Hematopoietic multipotent progenitor cell (in vitro differentiated cells): ENCODE measurements around the gene MAP2K2. TPM values are rescaled to one million over a fixed set of nuclear protein-coding genes. Genes with fewer than 3 reads are reported as not detected.
A peak's percentile ranks its signal among the peaks of the same experiment; 100 is the strongest.
"Not testable (repeated sequence)": the region's sequence is repeated elsewhere in the genome, so short reads cannot be mapped to it uniquely, and the experiment has no call there.

Experiments used
- DNase-seq, 3 donors: peaks; one replicate each; pipeline ENCODE4 v3.0.0-alpha.2; 2011 to 2015; ENCODE audit warnings: low read depth in 2 of 3, low spot score in 2 of 3
- total RNA-seq: library from RNA; depleted of rRNA; stranded (reverse); fragments of >200 nt; gene quantifications from one replicate; pipeline ENCODE4 v1.2.3, GENCODE V29; 2012

The MAP2K2 gene
- total RNA-seq, 1 donor, result 136 TPM

DNA sequence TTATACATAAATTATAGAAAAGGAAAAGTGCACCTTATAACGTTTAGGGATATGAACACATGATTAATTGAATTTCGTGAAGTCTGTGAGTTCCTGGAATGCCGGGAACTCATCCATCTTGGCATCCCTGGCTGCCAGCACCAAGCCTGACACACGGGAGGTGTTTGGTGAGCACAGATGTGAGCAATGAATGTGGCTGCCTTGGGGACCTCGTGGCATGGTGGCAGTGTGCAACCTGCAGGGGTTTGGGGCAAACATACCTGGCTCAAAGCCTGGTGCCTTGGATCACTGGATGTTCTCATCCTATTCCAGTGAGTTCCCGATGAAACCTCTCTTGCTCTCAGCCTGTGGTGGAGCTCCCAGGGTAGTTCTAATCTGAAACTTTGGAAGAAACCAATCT is 10.4 kb upstream of the MAP2K2 start:
- no peak for DNase-seq

DNA sequence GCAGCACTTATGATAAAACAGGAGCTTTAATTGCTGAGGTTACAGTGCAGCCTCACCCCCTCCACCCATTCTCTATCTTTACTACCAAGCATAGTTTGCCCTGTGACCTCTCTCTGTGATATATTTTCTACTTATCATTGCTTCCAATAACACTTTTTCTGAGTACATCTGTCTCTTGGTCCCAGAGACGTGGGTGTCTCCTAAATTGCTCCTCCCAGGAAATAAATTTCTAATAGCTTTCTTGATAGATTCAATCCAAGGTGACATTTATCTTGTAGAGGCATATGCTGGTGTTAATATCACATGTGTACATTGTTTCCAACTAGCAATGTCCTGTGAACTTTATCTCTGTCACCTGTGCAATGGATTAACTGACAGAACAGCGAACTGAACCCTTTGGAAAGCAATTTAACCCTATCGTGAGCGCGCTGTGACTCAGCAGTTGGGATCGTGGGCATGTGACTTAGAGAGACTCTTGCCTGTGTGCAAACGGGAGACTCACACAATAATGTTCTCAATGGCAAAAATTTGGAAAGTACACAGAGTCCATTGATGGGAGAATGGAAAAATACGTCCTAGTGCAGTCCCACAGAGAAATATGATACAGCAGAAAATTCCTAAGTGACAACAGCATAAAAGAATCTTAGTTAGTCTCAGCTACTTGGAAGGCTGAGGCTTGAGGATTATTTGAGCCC is 7.0 kb upstream of the MAP2K2 start:
- no peak for DNase-seq

DNA sequence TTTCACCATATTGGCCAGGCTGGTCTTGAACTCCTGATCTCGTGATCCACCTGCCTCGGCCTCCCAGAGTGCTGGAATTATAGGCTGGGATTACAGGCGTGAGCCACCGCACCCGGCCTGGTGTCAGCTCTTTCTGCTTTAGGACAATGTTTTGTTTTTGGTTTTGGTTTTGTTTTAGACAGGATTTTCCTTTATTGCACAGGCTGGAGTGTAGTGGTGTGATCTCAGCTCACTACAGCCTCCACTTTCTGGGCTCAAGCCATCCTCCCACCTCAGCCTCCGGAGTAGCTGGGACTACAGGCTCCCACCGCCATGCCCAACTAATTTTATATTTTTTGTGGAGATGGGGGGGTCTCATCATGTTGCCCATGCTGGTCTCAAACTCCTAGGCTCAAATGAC is 5.1 kb upstream of the MAP2K2 start:
- DNase-seq, result not testable (repeated sequence)

DNA sequence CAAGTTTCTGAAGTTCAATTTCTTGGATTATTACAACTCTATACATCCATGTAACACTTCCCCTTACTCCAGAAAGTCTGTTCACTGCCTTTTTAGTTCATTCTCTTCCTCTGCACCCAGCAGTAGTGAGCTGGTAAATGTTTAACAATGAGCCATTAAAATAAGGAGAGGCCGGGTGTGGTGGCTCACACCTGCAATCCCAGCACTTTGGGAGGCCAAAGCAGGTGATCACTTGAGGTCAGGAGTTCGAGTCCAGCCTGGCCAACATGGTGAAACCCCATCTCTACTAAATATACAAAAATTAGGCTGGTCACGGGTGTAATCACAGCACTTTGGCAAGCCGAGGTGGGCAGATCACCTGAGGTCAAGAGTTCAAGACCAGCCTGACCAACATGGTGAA is 3.4 kb upstream of the MAP2K2 start:
- DNase-seq, result not testable (repeated sequence)

DNA sequence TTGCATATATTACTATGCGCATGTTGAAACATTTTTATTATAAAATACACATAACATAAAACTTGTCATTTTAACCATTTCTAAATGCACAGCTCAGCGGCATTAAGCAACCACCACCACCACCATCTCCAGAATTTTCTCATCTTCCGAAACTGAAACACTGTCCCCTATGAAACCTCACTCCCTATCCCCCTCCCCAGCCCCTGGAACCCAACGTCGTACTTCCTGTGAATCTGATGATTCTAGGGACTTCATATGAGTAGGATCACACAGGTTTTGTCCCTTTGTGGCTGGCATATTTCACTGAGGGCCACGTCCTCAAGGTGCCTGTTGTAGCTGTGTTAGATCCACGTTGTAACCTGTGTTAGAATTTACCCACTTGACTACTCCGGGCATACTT is 716 bp upstream of the MAP2K2 start:
- DNase-seq, result no peak

DNA sequence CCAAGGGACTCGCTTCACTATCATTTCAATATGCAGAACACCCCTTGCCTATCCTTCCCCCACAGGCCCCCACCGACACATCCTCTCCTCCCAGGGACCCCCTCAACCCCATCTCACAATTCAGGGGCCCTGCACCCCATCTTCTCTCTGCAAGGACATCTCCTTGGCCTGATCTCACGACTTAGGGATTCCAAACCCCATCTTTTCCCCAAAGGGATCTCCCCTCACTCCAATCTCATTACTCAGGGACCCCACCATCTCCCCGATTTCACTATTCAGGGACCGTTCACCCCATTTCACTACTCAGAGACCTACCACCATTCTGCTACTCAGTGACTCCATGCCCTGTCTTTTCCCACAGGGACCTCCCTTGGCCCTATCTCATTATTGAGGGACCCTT is 1.4 kb downstream of the MAP2K2 start:
- DNase-seq, result no peak

DNA sequence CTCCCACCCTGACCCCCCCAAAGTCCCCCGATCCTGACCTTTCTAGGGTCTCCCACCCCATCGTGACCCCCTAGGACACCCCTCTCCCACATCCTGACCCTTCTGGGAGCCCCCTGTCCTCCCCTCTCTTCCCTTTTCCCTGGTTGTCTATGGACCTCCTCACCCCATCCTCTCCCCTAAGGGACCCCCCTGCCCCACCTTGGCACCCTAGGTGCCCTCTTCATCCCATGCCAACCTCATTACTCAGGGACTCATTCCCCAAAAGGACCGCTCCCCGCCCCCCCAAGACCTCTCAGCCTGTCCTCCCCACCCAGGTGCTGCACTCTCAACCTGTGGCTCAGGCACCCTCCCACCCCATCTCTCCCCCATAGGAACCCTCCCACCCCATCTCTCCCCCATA is 2.1 kb downstream of the MAP2K2 start:
- DNase-seq, result no peak

DNA sequence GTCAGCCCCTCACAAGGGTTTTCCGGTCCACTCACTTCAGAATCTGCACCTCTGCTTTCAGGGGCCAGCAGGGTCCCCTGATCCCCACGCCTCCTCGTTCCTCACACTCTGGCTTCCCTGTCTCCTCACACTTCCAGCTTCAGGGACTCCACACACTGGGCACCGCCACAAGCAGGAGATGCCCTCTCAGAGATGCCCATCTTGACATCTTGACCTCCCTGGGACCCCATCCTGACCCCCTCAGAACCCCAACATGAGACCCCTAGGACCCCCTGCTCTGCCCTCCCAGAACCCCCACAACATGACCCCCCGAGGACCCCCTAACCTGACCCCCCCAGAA is 2.7 kb downstream of the MAP2K2 start:
- no peak for DNase-seq

DNA sequence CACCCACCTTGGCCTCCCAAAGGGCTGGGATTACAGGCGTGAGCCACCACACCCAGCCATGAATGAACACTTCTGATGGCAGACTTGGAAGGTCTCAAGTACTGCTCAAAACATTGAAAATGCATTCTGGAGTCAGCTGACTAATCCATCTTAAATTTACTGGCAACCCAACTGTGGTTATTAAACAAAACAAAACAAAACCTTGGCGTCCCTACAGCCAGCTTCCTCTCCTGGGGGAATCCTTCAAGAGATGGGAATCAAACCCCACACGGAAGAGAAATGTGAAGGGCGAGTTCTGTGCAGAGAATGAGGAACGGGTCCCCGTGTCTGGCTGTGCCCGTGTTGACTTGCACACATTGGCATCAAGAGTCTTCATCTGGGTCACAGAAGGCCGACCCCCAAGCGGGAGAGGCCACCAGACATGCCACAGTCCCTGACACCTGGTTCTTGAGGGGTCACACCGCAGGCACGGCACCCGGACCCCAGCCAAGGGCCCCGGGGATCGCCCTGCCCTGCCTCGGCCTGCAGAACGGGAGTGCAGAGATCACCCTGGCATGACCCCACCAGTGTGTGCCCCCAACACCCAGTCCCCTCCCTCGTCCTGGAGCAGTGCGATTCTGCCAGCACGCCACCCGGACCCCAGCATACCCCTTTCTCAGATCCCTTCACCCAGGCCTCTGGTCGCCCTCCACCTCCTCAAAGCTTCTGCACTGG is 3.2 kb downstream of the MAP2K2 start:
- no peak for DNase-seq

DNA sequence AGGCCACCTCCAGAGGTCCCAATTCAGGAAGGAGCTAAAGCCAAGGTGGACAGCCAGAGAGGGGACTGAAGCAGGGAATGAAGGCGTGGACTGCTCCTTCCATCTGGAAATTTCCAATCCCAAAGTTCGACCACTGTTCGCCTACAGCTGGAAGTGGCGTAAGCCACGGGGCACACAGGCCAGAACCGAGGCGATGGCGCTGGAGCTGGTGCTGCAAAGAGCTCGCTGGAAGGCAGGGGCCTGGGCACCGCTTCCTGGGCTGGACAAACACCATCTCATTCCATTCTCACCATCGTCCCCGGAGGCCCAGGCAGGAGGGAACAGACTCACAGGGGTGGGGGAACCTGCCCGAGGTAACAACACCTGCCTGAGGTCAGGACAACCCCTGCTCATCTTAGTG is 4.2 kb downstream of the MAP2K2 start:
- DNase-seq, result no peak

DNA sequence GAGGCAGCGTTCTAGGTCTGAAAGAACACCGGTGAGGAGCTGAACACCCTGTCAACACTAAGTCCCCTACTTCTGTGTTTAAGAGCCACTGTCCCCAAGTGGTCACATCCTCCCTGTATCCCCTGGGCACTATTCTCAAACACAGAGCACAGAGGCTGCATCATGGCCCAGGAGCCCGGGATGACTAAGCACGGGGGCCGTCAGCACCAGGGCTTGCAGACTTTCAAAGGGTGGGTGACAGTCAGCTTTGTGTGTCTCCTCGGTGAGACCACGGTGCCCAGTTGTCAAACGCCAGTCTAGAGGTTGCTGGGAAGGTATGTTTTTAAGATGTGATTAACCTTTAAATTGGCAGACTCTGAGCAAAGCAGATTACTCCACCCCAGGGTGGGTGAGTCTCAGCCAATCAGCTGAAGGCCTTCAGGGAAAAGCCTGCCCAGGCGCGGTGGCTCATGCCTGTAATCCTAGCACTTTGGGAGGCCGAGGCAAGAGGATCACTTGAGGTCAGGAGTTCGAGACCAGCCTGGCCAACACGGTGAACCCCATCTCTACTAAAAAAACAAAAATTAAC is 8.0 kb downstream of the MAP2K2 start:
- DNase-seq, result no peak

DNA sequence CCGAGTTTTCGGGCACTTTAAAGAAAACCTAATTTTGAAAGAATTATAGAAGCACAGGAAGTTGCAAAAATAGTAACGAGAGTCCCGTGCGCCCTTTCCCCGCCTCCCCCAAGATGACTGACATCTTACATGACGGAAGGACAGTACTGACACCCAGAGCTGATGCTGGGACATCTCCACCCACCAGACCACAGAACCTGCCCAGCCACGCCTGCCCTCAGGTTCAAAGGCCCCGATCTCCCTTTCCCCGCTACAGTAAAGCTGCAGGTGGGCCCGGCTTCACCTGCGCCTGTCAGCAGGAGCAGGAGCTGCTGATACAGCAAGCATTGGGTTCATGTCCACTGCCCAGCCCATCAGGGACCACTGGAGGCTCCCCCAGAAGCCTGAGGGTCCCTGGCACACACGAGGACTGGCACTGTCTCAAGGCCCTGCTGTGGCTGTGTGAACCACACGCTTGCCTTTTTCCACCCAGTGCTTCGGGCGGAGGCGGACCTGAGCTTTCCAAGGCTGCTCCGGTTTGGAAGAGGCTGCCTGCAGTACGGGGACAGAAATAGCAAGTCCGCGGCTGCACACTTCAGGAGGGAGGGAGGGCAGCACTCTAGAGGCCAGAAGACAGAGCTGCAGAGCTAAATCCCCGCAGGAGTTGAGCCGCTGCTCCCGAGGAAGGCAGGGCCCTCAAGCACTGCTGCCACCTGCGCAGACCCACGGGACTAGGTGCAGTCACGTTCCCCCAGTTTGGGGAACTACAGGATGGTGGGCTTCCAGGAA is 8.7 kb downstream of the MAP2K2 start:
- peak in 1 of 3 donors; percentile 36 for DNase-seq

DNA sequence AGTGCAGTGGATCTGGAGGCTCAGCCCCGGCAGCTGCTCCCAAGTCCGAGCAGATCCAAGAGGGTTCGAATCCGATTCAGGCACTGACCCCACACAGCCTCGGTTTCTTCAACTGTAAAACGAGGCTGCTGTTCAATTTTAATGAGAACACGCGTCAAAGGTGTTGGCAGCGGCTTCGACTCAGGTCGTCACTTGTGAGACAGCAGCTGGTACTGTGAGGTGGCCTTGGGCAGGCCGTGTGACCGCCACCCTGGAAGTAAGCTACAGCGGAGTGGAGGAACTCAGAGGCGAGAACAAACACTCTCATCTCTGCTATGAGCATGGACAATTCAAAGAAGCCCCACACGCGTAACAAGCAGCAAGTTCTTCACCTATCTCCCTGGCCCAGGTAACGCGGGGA is 9.7 kb downstream of the MAP2K2 start:
- no peak for DNase-seq

DNA sequence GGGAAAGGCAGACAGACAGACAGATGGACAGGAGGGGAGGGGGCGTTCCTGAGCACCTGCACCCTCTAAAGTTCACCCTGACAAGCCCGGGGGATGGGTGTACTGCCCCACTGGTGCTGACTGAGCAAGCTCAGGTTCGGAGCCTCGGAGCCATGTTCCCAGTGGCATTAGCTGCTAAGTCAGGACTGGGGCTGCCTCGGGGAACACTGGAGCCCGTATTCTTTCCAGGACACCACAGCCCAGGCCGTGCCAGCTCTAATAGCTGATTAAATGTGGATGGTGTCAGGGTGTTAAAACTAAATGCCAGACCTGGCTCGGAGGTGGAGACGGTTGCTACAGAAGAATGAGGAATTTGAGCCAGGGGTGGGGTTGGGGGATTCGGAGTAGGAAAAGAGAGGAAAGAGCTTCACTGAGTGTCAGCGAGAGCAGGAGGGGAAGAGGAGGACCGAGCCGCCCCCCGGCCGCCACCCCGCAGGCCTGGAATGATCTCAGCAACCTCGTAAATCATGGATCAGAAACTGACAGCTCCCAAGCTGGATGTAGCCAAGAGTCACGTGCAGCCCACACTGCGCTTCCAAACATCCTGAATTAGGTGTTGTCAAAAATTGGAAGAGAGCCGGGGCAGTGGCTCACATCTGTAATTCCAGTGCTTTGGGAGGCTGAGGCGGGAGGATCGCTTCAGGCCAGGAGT is 10.4 kb downstream of the MAP2K2 start:
- DNase-seq, result no peak

DNA sequence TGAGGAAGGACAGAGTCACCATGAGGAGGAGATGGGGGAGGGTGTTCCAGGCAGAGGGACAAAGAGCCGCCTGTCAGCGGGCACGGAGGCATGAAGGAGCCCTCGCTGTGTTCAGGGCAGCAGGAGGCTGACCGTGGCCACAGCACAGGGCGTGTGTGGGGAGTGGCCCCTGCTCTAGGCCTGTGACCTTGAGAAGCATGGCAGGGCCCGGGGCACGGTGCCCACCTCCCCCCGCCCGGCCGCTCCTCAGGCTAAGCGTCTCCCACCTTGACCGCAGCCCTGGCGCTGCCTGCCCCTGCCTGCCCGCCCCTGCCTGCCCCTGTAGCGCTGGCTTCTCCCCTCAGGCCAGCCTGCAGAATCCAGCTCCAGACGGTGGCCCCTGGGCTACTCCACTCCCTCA is 11.6 kb downstream of the MAP2K2 start:
- DNase-seq, result no peak

DNA sequence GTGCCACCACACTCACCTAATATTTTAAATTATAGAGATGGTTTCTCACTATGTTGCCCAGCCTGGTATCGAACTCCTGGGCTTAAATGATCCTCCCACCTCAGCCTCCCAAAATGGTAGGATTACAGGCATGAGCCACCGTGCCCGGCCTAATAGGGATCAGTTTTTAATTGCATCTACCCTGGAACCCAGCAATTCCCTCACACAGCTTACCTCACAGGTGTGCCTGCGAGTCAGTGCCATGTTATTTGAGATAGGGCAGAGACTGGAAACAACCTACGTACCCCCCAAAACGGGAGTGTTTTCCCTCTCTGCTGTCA is 14.3 kb downstream of the MAP2K2 start:
- DNase-seq, result no peak

DNA sequence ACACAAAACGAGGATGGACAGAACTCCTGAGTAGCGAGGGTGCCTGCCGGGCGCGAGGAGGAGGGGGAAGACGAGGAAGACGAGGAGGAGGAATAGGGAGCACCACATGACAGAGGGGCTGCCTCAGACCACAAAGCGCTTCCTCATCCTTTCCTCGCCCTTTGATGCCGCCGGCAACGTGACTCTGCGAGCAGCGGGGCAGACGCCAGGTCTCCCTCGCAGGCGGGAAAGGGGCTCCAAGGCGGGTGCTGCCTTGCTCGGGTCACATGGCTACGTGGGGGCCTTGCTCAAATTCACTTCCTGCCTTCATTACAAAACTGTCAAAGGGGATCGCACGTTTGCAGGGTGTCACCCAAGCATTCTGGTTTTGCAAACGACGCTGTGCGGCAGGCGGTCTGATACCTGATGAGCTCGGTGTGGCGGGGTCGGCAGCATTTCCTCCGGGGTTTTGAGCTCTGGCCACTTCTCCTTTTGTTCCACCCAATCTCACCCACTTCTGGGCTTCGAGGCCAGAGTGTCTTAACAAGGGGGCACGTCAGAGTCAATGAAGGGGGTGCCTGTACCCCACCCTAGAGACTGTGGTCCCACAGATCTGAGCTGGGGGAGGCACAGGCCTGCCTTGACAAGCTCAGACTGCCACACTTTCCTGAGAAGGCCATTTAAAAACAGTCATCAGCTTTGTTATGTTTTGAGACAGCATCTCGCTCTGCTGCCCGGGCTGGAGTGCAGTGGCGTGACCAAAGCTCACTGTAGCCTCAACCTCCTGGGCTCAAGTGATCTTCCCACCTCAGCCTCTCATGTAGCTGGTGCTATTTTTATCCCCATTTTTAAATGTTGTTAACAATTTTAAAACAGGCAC is 14.9 kb downstream of the MAP2K2 start:
- peak in 2 of 3 donors; percentile 87 to 93 for DNase-seq

DNA sequence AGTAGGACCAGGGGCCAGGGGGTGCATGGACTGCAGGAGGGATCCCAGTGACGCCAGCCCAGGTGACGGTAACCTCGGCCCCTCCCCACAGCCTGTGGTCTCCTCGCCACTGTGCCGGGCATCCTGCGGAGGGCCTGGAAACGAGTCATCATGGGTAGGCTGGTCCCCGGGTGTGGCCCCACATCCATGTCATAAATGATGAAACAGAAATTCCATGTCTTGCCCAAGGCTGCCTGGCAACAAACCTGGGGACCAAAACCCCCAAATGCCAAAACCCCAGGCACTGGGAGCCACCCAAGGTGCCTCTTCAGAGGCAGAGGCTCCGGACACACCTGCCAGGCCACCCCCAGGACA is 20.9 kb downstream of the MAP2K2 start:
- DNase-seq, result no peak

DNA sequence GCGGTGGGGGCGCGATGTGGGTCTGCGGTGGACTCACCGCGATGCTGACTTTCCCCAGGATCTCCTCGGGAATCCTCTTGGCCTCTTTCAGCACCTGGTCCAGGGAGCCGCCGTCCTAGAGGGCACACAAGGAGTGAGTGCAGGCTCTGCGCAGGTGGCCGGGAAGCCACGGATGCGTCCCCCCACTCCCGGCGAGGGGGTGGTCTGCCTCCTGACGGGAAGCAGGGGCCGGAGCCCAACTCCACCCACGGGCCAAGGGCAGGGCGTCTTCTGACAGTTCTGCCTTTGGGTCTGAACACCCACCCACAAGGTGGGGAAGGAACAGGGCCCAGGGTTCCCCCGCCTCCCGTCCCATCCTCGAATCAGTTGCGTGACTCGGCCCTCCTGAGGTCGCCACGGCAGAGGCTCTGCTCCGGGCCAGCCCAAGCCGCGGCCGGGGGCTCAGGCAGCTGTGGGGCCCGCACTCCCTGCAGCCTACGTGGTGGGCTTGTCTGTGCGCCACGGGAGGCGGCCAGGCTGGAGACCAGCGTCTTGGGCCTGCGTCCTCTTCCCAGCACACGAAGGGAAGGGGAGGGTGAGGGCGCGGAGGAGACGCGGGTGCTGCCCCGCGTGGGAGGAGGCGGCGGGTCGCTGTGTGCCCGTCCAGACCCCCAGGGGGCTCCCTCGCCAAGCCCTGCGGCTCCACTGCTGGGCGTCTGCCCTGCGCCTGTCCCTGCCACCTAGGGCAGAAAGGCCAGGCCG is 21.4 kb downstream of the MAP2K2 start:
- no peak for DNase-seq

DNA sequence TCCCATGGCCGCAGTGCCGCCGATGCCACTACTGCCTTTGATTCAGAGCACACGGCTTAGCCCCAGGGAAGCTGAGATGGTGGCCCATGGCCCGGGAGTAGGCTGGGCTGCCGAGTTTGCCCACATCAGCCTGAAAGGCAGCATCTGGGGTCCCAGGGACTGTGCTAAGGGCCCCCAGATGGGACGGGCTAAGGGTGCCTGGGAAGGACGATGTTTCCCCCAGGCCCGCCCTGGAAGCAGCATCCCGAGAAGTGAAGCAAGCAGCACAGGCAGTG is 22.5 kb downstream of the MAP2K2 start:
- no peak for DNase-seq
